ENCODE data around the gene TSEN54. TPM values are rescaled to one million over a fixed set of nuclear protein-coding genes. Genes with fewer than 3 reads are reported as not detected.

The TSEN54 gene
- total RNA-seq, 2 experiments from 2014 or later: 57.4 to 69.8 TPM

- H3K4me1 ChIP-seq (ENCODE audit: insufficient read depth, low read length, poor library complexity, severe bottlenecking): peaks cover 43% of the 10 kb centered on the region
- no peak for DNase-seq (ENCODE audit: low spot score)
- ChIA-PET CTCF (ENCODE audit: unreplicated experiment) (interaction anchor here (1.1 kb wide), 1 partner anchor 183 kb away, joined by 4 read pairs; no protein-coding TSS in a partner anchor), POLR2A (interaction anchor here (0.5 to 3.4 kb wide), 5 partner anchors 13 to 93 kb away, joined by 3 to 18 read pairs (median 4); partner anchors contain the start of gene TSEN54)
- intact Hi-C loops (cut with micrococcal nuclease; ENCODE audit: unreplicated experiment): loop anchor here (2.0 kb wide), 2 partner anchors 19 to 45 kb away; partner anchors contain the start of gene LLGL2
- peak overlapping the region; percentile 61 for H3K27ac ChIP-seq (ENCODE audit: low read depth, low read length, poor library complexity, severe bottlenecking)
- no peaks in the 10 kb centered on the region for H4K20me1 ChIP-seq (ENCODE audit: insufficient read depth, low read length)
- H3K9me2 ChIP-seq (ENCODE audit: insufficient read depth, low read length): no peaks in the 10 kb centered on the region
- H3K4me3 ChIP-seq (ENCODE audit: low read depth, low read length, poor library complexity, severe bottlenecking): no peak overlapping the region
- no TSS peak for BruUV-seq (replicated peaks)
- H3K9me3 ChIP-seq (ENCODE audit: low read length): no peaks in the 10 kb centered on the region
- H3K79me2 ChIP-seq (ENCODE audit: insufficient read depth, low read depth, low read length): no peaks in the 10 kb centered on the region
- H3K4me2 ChIP-seq (ENCODE audit: low read length): no peak overlapping the region
- no peaks in the 10 kb centered on the region for H3K36me3 ChIP-seq (ENCODE audit: insufficient read depth, low read length)
- TF ChIP-seq EZH2phosphoT487 (IDR thresholded peaks at IDR 0.05; ENCODE audit: borderline replicate concordance, low read depth, low read length): no peak
- TF ChIP-seq CTCF (conservative IDR thresholded peaks at IDR 0.05; ENCODE audit: low read length): no peak
- no peak overlapping the region for H2AFZ ChIP-seq (ENCODE audit: low read length)
Measured at GRCh38 chr17:75570034-75570676, 53.8 kb downstream of the TSEN54 start.

DNA sequence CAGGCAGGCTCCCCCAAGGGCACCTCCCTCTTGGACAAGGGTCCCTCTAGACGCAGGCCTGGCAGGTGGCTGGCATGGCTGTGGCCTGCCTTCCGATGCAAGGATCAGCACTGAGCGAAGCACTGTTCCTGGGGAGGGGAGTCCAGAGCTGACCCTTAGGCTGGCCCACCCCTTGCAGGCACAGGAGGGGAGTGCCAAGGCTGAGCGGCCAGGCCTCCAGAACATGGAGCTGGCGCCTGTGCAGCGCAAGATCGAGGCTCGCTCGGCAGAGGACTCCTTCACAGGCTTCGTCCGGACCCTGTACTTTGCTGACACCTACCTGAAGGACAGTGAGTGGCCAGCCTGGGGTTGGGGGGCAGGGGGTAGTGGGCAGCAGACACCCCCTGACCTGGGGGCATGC is 54.4 kb downstream of the TSEN54 start:
- peak overlapping the region; percentile 61 for H3K27ac ChIP-seq (ENCODE audit: low read depth, low read length, poor library complexity, severe bottlenecking)
- H3K9me3 ChIP-seq (ENCODE audit: low read length): no peaks in the 10 kb centered on the region

More for the DNA sequence above, 54.4 kb downstream of the TSEN54 start:
- no peaks in the 10 kb centered on the region for H3K9me2 ChIP-seq (ENCODE audit: insufficient read depth, low read length)
- H4K20me1 ChIP-seq (ENCODE audit: insufficient read depth, low read length): no peaks in the 10 kb centered on the region
- no peak for DNase-seq (ENCODE audit: low spot score)
- POLR2A ChIA-PET: interaction anchor here (0.5 to 3.4 kb wide), 13 partner anchors 10 to 411 kb away, joined by 3 to 18 read pairs (median 4); partner anchors contain the start of gene TSEN54
- no TSS peak for BruUV-seq (replicated peaks)
- intact Hi-C loops (cut with micrococcal nuclease; ENCODE audit: unreplicated experiment): loop anchor here (2.0 kb wide), 2 partner anchors 18 to 46 kb away; partner anchors contain the start of gene LLGL2
- H3K4me2 ChIP-seq (ENCODE audit: low read length): peak overlapping the region; percentile 56
- H3K4me1 ChIP-seq (ENCODE audit: insufficient read depth, low read length, poor library complexity, severe bottlenecking): peaks cover 43% of the 10 kb centered on the region
- peak overlapping the region; percentile 7 for H3K4me3 ChIP-seq (ENCODE audit: low read depth, low read length, poor library complexity, severe bottlenecking)
- H3K36me3 ChIP-seq (ENCODE audit: insufficient read depth, low read length): no peaks in the 10 kb centered on the region
- TF ChIP-seq CTCF (conservative IDR thresholded peaks at IDR 0.05; ENCODE audit: low read length) (no peak), EZH2phosphoT487 (IDR thresholded peaks at IDR 0.05; ENCODE audit: borderline replicate concordance, low read depth, low read length) (no peak)
- CTCF ChIA-PET (ENCODE audit: unreplicated experiment): interaction anchor here (1.1 kb wide), 3 partner anchors 12 to 183 kb away, joined by 3 to 4 read pairs (median 3); no protein-coding TSS in a partner anchor
- peak overlapping the region; percentile 92 for H2AFZ ChIP-seq (ENCODE audit: low read length)
- no peaks in the 10 kb centered on the region for H3K79me2 ChIP-seq (ENCODE audit: insufficient read depth, low read depth, low read length)

Measured in OCI-LY7 (cell line).